Activated CD4-positive, alpha-beta T cell treated with anti-CD3 and anti-CD28 coated beads, Interleukin-2, amount 50 U/mL, for 24 hours (primary cell): ENCODE results near the gene GPD2.

ENCODE experiments used
- DNase-seq, 2 donors: peaks; one replicate each; pipeline ENCODE4 v3.0.0-alpha.2; 2020; ENCODE audit warnings: low read depth in 1 of 2, low spot score in 1 of 2

The GPD2 gene

GRCh38 chr2:156435718-156436496 is at the start of gene GPD2:
Gene GPD2 (plus strand): TSS chr2:156436379. CDS start chr2:156476106, 39,727 bp downstream.
- DNase-seq: peak; percentile 26 to 47

DNA sequence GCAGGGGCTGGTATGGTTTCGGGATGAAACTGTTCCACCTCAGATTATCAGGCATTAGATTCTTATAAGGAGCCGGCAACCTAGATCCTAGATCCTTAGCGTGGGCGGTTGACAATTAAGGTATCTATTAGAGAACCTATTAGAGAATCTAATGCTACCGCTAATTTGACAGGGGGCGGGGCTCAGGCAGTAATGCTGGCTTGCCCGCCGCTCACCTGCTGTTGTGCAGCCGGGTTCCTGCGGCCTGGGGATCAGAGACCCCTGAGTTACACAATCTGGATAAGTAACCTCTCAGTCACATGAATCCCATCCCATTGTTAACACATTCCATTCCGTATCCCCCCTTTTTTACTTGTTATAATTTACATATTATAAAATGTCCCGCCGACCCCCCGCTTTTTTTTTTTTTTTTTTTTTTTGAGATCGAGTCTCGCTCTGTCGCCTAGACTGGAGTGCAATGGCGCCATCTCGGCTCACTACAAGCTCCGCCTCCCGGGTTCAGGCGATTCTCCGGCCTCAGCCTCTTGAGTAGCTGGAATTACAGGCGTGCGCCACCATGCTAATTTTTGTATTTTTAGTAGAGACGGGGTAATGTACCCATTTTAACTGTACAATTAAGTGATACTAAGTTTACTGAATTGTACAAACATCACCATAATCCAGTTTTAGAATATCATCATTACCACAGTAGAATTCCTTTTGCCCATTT is 42.0 kb upstream of the GPD2 start:
- no peak for DNase-seq

- DNase-seq: no peak
Measured at GRCh38 chr2:156396126-156396525, 40.1 kb upstream of the GPD2 start.

DNA sequence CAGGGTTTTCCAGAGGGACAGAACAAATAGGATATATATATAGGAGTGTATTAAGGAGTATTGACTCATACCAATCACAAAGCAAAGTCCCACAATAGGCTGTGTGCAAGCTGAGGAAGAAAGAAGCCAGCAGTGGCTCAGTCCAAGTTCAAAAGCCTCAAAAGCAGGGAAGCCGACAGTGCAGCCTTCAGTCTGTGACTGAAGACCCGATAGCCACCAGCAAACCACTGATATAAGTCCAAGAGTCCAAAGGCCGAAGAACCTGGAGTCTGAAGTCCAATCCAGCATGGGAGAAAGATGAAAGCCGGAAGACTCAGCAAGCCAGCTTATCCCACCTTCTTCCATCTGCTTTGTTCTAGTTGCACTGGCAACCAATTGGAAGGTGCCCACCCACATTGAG is 39.0 kb upstream of the GPD2 start:
- no peak for DNase-seq

DNA sequence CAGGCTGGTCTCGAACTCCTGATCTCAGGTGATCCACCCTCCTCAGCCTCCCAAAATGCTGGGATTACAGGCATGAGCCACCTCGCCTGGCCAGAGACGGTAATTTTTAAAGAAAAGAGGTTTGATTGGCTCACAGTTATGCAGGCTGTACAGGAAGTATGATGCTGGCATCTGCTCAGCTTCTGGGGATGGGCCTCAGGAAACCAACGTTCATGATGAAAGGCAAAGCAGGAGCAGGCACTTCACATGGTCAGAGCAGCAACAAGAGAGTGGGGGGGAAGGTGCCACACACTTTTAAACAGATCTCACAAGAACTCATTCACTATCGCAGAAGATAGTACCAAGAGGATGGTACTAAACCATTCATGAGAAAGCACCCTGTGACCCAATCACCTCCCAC is 38.0 kb upstream of the GPD2 start:
- DNase-seq: no peak

GRCh38 chr2:156399224-156399949 is 36.8 kb upstream of the GPD2 start:
- DNase-seq: no peak

DNA sequence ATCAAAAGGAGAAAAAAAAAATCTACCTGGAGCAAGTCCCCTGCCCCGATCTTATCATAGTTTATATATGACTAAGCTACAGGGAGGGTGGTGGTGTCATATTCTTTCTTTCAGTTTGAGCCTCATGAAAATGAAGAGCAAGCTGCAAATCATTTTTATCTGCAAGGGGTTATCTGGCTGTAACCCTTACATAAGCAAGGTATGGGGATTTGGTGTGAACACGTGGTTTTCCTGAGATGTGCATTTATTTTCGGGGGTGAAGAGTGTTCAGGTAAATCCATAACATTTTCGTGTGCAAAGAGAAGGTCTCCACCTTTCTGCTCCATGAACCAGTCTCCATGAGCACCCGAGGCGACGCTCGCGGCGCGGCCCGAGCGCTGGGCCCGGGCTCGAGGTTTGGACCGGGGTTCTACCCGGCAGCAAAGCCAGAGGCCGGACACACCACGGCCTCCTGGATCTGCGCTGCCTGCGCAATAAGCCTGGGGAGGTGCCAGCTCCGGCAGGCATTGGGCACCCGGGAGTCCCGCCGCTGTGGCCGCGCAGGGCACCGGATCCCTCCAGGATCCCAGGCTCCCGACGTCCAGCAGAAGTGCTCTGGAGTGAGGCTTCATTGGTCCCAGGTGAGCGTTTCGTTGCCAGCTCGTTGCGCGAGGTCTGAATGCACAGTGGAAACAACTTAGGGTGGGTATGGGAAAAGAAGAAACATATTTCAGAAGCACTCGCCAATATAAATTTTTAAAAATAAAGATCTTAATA is 36.1 kb upstream of the GPD2 start:
- peak in 1 of 2 donors; percentile 35 for DNase-seq

- peak; percentile 70 to 79 for DNase-seq
Measured at GRCh38 chr2:156400706-156401678, 35.2 kb upstream of the GPD2 start.

DNA sequence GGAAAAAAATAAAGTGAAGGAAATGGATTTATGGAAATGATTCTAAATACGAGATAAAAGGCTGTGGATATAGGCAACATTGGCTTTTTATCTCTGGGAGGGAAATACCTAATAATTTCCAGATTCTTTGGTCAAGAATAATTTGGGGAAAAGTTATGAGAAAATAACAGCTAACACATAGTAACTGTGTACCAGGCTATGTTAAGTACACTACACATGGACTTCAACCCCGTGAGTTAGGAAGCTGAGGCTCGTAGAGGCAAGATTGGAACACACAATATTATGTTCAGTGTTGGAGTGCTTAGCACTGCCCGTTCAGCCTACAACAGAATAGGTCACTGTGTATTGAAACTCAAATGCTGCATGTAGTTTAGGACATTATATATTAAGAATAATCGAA is 34.3 kb upstream of the GPD2 start:
- DNase-seq: no peak

DNA sequence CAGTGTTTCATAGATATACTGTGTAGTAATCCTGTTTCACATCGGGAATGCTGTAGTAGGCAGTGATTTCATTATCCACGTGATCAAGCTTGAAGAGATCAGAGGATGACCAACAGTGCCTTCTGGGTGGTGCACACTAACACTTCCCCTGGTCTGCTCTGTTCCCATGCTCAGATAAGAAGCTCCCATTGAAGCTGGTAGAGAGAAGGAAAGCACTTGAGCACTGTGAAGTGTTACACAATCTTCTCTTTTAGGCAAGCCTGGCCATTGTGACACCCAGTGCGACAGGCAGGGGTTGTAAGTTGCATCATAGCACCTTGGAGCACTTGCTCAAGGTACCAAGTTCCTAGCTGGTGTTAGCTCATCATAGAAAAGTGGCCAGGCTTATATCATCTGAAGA is 30.6 kb upstream of the GPD2 start:
- DNase-seq: no peak

DNA sequence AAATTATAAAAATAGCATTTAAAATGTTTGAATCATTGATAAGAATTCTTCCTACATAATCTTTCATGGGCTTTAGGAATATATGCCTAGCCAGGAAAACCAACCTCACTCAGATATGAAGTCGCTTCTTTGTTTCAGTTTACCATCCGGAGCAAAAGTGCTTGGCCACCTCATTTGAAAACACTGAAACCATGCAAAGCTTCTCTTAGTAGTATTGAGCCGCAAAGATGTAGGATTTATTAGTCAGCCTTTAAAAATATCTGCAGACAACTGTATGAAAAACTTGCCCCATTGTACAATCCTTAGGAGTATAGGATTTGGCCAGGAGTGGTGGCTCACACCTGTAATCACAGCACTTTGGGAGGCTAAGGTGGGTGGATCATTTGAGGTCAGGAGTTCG is 24.3 kb upstream of the GPD2 start:
- no peak for DNase-seq

DNA sequence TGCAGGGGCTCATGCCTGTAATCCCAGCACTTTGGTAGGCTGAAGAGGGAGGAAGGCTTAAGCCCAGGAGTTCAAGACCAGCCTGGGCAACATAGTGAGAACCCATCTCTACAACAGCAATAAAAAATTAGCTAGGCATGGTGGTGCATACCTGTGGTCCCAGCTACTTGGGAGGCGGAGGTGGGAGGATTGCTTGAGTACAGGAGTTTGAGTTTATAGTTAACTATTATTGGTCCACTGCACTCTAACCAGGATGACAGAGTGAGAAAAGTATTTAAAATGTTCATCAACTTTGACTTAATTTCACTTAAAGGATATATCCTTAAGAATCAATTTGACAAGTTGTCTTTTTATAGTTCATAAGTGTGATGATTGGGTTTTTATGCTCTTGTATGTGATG is 14.3 kb upstream of the GPD2 start:
- DNase-seq: no peak

DNA sequence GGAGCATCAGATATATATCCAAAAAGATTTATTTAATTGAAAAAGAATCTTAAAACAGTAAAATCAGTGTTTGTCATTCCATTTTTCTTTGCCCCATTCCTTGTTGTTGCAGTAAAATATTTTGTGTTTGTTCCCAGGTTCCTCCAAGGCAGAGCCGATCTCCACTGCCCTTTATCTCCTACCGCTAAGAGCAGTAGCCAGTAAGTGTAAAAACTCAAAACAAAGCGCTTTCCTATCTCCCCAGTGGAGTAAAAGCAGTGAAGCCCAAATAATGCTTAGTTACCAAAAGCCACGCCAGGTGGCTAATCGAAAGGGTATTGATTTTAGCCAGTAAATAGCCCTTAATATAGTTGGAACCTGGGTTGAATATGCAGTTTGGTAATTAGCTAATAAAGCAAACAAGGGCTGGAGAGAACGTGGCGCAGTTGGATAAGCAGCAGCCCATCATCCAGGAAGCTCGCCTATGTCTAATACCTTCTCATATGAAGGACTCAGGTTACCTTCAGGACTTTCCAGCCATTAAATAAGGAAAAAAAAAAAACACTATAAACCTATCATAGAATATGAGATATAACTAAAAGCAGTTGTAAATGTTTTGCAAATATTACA is 12.4 kb upstream of the GPD2 start:
- DNase-seq: no peak

GRCh38 chr2:156427074-156427473 is 9.1 kb upstream of the GPD2 start:
- no peak for DNase-seq

- no peak for DNase-seq
Measured at GRCh38 chr2:156429211-156429610, 7.0 kb upstream of the GPD2 start.

- no peak for DNase-seq
Measured at GRCh38 chr2:156430236-156430979, 5.8 kb upstream of the GPD2 start.

- no peak for DNase-seq
Measured at GRCh38 chr2:156430980-156431358, 5.2 kb upstream of the GPD2 start.

DNA sequence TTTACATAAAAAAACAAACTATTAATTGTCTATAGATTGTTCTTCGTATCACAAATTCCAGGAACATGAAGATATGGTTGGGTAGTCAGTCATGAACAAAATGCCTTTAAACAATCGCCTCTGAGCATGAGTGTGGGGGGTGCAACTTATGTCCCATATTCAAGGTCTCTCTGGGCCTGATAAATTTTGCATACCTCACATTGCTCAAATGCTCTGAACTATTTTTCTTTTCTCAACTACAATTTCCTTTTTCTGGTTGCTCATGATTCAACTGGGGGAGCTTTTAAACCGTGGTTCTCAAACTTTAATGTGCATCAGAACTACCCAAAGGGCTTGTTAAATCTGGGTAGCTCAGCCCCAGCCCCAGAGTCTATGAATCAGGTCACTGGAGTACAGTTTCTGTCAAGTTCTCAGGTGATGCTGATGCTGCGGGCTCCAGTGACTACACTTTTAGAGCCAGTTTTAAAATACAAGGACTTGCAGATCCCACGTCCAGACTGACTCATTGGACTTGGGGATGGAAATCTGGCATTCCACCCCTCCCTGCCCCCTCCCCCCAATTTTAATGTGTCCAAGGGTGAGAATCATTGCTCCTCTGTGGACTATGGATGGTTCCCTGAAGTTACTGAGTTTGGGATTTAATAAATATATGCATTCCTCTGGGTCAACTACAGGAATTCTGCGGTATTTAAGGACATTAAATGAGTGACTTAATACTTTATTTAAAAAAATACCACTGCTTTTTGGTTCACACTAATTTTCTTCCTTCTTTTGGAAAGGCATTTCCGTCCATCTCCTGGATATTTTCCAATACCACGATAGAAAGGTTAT is 1.5 kb upstream of the GPD2 start:
- DNase-seq: no peak
